Thyroid gland (tissue), 4 donors: Measurements from ENCODE around the gene IRS2.

ENCODE experiments used
- CTCF ChIP-seq, 6 experiments: fragments of 200-600 bp in 3 of 6; fragments of 450-650 bp in 3 of 6; sonication (generic) in 3 of 6; IDR thresholded peaks; one replicate each; pipeline ENCODE4 v1.5.1; 2016 to 2019; ENCODE audit warnings: antibody characterized with exemption in 6 of 6, mild to moderate bottlenecking in 2 of 6, inconsistent platforms in 1 of 6, moderate library complexity in 1 of 6
- POLR2A ChIP-seq, 2 donors: fragments of 450-650 bp; IDR thresholded peaks; one replicate each; pipeline ENCODE4 v1.6.1; 2017; ENCODE audit warnings: antibody characterized with exemption in 2 of 2, mild to moderate bottlenecking in 2 of 2, moderate library complexity in 1 of 2

GRCh38 chr13:109795011-109795410, 8.6 kb upstream of the IRS2 start:
- TF ChIP-seq CTCF (IDR thresholded peaks at IDR 0.05) (no peak), POLR2A (IDR thresholded peaks at IDR 0.05) (no peak)
